Measurements from ENCODE around the gene ANKDD1B. TPM values are rescaled to one million over a fixed set of nuclear protein-coding genes. Genes with fewer than 3 reads are reported as not detected.

ANKDD1B gene
- total and polyA plus RNA-seq, 2 of the 8 experiments (the other 6 are each of a cell fraction or from before 2014, with no cell fraction given), result 0.08 to 0.22 TPM

GRCh38 chr5:75588666-75589065, 22.6 kb upstream of the ANKDD1B start:
- H3K9ac ChIP-seq (replicated peaks in 1 of 4; ENCODE audit: extremely low read depth in 1 of 4, low read depth in 3 of 4, low read length in 3 of 4), result no peak overlapping the region
- no peak overlapping the region for H3K18ac ChIP-seq (ENCODE audit: extremely low read depth, low read length)
- H3K4me3 ChIP-seq (ENCODE audit: extremely low read depth in 1 of 4, insufficient read depth in 2 of 4, low read depth in 3 of 4, low read length in 4 of 4), result no peak overlapping the region
- no peak overlapping the region for H2AFZ ChIP-seq (ENCODE audit: low read length)
- H3K4me1 ChIP-seq (replicated peaks in 1 of 4; ENCODE audit: control insufficient read depth in 3 of 4, insufficient read depth in 4 of 4, low read length in 3 of 4), result no peaks in the 10 kb centered on the region
- 86% methylated on average over 3 of the region's 3 CpGs; no CpG with 5 or more reads in 1 of the 2 experiments for WGBS, 2 experiments (ENCODE audit: extremely low coverage in 1 of 2, insufficient coverage in 1 of 2, insufficient read length in 1 of 2, insufficient replicate concordance in 2 of 2, low coverage in 1 of 2, low lambda C conversion rate in 2 of 2, missing lambda C conversion rate in 1 of 2)
- no peak overlapping the region for H4K91ac ChIP-seq (replicated peaks; ENCODE audit: insufficient read length, low read length)
- POLR2A ChIA-PET (ENCODE audit: partially characterized antibody), result no interaction called here
- no peak overlapping the region for H2BK20ac ChIP-seq (ENCODE audit: low read length)
- no peaks in the 10 kb centered on the region for H3K79me2 ChIP-seq (ENCODE audit: control insufficient read depth in 1 of 2, insufficient read depth in 2 of 2, low read length in 2 of 2)
- H2AK5ac ChIP-seq (ENCODE audit: low read depth, low read length), result no peak overlapping the region
- H3K4ac ChIP-seq (replicated peaks; ENCODE audit: insufficient read length, low read depth, low read length), result no peak overlapping the region
- no peaks in the 10 kb centered on the region for H3K27me3 ChIP-seq (replicated peaks in 1 of 4; ENCODE audit: control insufficient read depth in 3 of 4, extremely low read depth in 1 of 4, insufficient read depth in 3 of 4, low read length in 3 of 4)
- H4K8ac ChIP-seq (ENCODE audit: extremely low read depth, insufficient read depth, low read length), result no peak overlapping the region
- H2BK15ac ChIP-seq (ENCODE audit: low read length), result no peak overlapping the region
- H3K27ac ChIP-seq (ENCODE audit: low read depth, low read length), result no peak overlapping the region
- H3K36me3 ChIP-seq (ENCODE audit: control insufficient read depth in 2 of 4, insufficient read depth in 4 of 4, low read length in 3 of 4), result no peaks in the 10 kb centered on the region
- no peak overlapping the region for H2BK5ac ChIP-seq (ENCODE audit: low read depth, low read length)
- no peak overlapping the region for H3K4me2 ChIP-seq (ENCODE audit: insufficient read depth in 1 of 2, low read depth in 2 of 2, low read length in 2 of 2)
- H4K20me1 ChIP-seq (replicated peaks in 1 of 2; ENCODE audit: control insufficient read depth in 1 of 2, insufficient read depth in 2 of 2, low read length in 2 of 2), result no peaks in the 10 kb centered on the region
- H3K9me3 ChIP-seq (ENCODE audit: insufficient read depth in 2 of 2, low read depth in 1 of 2, low read length in 1 of 2), result no peaks in the 10 kb centered on the region
- FAIRE-seq (no peak), DNase-seq (ENCODE audit: low read depth in 1 of 2, low spot score in 2 of 2) (no peak)
- CTCF ChIA-PET (ENCODE audit: partially characterized antibody), result no interaction called here
- H3K56ac ChIP-seq (replicated peaks; ENCODE audit: insufficient read length, low read depth, low read length), result no peak overlapping the region
- no peak overlapping the region for H3K14ac ChIP-seq (ENCODE audit: insufficient read length)
- H2BK120ac ChIP-seq (replicated peaks; ENCODE audit: low read depth, low read length), result no peak overlapping the region
- H2BK12ac ChIP-seq (ENCODE audit: low read depth, low read length), result no peak overlapping the region
- no peaks in the 10 kb centered on the region for H3K79me1 ChIP-seq (ENCODE audit: low read depth, low read length)
- H4K5ac ChIP-seq (ENCODE audit: insufficient read length, low read depth, low read length), result no peak overlapping the region
- H3K23me2 ChIP-seq (ENCODE audit: low read depth, low read length), result no peaks in the 10 kb centered on the region
- no peak overlapping the region for H3K23ac ChIP-seq (ENCODE audit: insufficient read length)
- TF ChIP-seq RBBP5 (IDR thresholded peaks at IDR 0.05; ENCODE audit: borderline replicate concordance, low read depth, low read length) (no peak), ATF3 (IDR thresholded peaks at IDR 0.05; ENCODE audit: insufficient read depth, low read depth, low read length) (no peak), POLR2AphosphoS5 (IDR thresholded peaks at IDR 0.05; ENCODE audit: low read depth, low read length) (no peak), BCL11A (IDR thresholded peaks at IDR 0.05; ENCODE audit: low read depth in 2 of 2, low read length in 2 of 2) (peak in 1 of 2 experiments; percentile 42), TEAD4 (IDR thresholded peaks at IDR 0.05; ENCODE audit: low read depth, low read length) (peak; percentile 73), HDAC6 (IDR thresholded peaks at IDR 0.05; ENCODE audit: low read depth, low read length) (no peak), NANOG (IDR thresholded peaks at IDR 0.05; ENCODE audit: insufficient read depth, low read depth, low read length, poor library complexity, severe bottlenecking) (peak; percentile 87), HDAC2 (IDR thresholded peaks at IDR 0.05; ENCODE audit: borderline replicate concordance in 1 of 2, low read depth in 2 of 2, low read length in 2 of 2) (peak in 1 of 2 experiments; percentile 19; a peak in 1 of 4 replicates), KDM1A (IDR thresholded peaks at IDR 0.05; ENCODE audit: borderline replicate concordance, low read length) (no peak), GABPA (IDR thresholded peaks at IDR 0.05; ENCODE audit: borderline replicate concordance, insufficient read depth, low read length) (no peak), CREB1 (IDR thresholded peaks at IDR 0.05) (no peak), BRCA1 (IDR thresholded peaks at IDR 0.05; ENCODE audit: low read depth, low read length) (no peak), TBP (IDR thresholded peaks at IDR 0.05; ENCODE audit: low read depth, low read length) (no peak), BACH1 (IDR thresholded peaks at IDR 0.05; ENCODE audit: low read length) (no peak), NRF1 (IDR thresholded peaks at IDR 0.05; ENCODE audit: low read depth, low read length) (no peak)

Measured in H1 (cell line).